Astrocyte of the spinal cord (primary cell): Measurements from ENCODE around the gene NDUFS7.

ENCODE experiments used
- DNase-seq: peaks from one replicate; pipeline ENCODE4 v3.0.0; 2011; ENCODE audit warnings: low read depth, low spot score
- H3K4me3 ChIP-seq: 2 replicates; pipeline ENCODE4 v1.5.1; 2011; ENCODE audit warnings: low read depth, mild to moderate bottlenecking, low read length, moderate library complexity
- in situ Hi-C: cut with HindIII; loops from 2 replicates; pipeline ENCODE4 v1.10.0; 2017; ENCODE audit warnings: low sequenced_read_pairs
- TF ChIP-seq, protein P1 (sequence below): IDR thresholded peaks from 2 replicates; pipeline ENCODE4 v1.5.1; 2012; ENCODE audit warnings: low read depth, mild to moderate bottlenecking, low read length, inconsistent platforms

NDUFS7 gene

DNA sequence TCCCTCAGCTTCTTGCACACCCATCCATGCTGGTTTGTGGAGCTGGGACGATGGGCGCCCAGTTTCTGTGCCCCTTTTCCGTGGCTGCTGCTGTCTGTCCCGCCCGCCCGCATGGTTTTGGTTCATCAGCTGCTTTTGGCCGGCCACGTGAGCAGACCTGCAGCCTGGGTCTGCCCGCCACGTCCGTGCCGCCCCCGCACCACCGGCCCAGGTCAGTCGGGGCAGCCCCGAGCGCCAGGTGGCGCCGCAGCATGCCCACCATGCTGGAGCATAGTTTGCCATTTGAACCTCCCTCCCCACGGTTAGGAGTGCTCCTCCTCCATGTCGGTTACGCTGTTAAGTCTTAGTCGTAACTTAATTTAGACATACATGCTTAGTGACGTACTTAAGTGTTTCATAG lies 39.2 kb downstream of the NDUFS7 start:
- in situ Hi-C loops, result no loop called here
- TF ChIP-seq, protein P1, sequence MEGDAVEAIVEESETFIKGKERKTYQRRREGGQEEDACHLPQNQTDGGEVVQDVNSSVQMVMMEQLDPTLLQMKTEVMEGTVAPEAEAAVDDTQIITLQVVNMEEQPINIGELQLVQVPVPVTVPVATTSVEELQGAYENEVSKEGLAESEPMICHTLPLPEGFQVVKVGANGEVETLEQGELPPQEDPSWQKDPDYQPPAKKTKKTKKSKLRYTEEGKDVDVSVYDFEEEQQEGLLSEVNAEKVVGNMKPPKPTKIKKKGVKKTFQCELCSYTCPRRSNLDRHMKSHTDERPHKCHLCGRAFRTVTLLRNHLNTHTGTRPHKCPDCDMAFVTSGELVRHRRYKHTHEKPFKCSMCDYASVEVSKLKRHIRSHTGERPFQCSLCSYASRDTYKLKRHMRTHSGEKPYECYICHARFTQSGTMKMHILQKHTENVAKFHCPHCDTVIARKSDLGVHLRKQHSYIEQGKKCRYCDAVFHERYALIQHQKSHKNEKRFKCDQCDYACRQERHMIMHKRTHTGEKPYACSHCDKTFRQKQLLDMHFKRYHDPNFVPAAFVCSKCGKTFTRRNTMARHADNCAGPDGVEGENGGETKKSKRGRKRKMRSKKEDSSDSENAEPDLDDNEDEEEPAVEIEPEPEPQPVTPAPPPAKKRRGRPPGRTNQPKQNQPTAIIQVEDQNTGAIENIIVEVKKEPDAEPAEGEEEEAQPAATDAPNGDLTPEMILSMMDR, result no peak
- DNase-seq, result no peak
- H3K4me3 ChIP-seq, result no peak overlapping the region

DNA sequence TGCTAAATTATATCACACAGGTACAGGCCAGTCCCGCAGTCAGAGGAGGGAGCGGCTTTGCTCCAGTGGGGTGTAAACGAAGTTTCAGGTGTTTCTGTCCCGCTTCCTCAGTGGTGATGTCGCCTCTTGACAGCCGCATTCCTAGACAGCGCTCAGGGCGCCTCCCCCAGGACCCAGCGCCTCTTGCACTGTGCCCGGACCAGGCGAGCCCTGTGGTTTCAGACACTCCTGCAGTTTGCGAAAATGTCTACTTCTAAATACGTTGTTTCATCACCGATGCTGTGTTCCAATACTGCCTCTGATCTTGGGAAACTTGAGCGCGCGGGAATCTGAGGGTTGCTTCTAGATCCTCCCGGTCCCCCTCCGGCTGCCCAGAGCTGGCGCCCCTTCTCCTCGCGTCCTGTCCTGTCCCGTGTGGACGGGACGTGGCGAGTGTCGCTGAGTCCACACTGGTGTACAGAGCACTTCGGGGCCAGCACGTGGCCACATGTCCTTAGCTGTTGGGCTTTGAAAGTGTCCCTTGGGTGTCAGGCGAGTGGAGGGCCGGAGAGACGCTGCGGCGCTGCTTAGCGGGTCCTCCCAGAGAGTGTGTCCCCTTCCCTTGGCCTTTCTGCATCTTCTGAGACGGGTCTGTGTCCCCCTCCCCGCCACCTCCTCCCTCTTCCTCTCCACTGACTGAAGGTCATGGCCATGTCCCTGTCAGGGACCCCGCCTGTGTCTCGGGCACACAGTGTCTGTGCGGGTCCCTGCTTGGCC lies 39.9 kb downstream of the NDUFS7 start:
- TF ChIP-seq, protein P1, result no peak
- no peak overlapping the region for H3K4me3 ChIP-seq
- DNase-seq, result no peak
- in situ Hi-C loops, result no loop called here

DNA sequence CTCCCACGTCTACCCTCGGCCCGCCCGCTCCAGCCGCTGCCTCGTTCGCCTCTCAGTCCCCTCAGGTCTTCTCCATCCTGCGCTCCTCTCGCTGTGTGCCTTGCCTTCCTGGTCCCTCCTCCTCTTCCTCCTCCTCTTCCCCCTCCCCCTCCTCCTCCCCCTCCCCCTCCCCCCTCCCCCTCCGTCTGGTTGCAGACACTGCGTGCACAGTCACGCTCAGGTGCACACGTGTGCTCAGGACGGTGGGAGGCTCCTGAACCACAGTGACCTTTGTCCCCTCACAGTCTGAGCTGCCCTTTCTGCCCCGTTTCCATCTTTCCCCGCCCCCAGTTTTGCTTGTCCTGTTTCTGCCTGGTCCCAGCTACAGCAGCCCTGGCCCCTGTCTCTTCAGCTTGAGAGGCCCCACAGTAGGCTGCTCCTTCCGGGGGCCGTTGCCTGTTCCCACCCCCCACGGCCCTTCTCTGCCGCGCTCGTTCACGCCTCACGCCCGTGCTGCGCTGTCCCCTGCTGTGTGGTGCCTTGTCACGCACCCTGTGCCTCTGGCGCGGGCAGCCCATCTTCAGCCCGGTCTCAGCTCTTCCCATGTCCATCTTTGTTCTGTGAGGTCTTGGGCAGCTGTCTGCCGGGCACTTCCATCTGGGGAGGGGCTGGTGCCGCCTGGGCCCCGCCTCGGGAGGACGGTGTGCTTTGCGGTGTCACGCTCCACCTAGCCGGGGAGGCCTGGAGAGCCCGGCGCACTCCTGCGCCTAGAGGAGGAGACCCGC lies 40.7 kb downstream of the NDUFS7 start:
- H3K4me3 ChIP-seq, result no peak overlapping the region
- in situ Hi-C loops, result no loop called here
- TF ChIP-seq, protein P1, result no peak
- DNase-seq, result no peak

DNA sequence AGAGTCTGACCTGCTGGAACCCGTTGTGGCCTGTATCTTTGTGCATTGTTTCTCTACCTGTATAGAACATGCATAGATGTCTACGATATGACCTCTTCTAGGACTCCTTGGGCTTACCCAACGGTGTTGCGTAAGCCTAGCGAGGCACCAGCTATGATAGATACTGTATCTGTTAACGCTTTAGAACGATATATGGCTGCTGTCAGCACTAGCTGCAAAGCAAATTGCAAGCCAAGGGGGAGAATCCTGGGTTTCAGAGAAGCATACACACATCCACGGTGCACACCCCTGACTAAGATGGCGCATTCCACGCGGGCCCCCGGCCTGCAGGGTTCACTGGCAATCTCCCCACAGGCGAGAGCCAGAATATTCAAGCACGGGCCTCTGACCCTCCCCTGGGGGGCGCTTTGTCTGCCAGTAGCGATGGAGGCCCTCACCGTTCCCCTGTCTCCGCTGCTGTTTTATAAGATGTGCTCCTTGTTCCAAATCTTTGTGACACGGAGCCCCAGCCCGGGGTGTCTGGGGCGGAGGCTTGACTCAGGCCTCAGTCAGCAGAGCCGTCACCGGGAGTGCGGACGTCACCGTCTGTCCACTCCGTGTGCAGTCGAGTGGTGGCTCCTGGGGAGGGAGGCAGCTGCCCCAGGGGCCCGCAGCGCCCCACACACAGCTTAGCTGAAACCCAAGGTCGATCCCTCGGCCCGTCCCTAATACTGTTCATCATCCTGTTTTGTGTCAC lies 41.6 kb downstream of the NDUFS7 start:
- in situ Hi-C loops, result no loop called here
- TF ChIP-seq, protein P1, result no peak
- peak; percentile 33 for DNase-seq
- no peak overlapping the region for H3K4me3 ChIP-seq

DNA sequence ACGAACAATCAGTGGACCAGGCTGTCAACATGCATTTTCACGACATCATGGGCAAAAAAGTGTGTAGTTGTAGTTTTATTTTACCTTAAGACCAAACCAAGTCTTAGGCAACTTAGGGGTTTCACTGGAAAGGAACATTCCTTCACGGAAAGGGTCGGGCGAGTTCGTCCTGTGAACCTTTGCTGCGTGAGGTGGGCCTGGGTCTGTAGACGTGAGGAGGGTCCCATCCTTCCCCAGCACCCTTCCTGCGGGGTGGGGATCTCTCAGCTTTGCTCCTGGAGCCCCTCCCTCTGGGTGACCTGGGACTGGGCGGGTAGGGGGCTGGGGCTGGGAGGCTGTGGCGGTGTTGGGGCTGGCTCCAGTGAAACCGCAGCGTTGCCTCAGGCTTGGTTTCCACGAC lies 42.2 kb downstream of the NDUFS7 start:
- no peak overlapping the region for H3K4me3 ChIP-seq
- no peak for DNase-seq
- TF ChIP-seq, protein P1, result no peak
- in situ Hi-C loops, result no loop called here

DNA sequence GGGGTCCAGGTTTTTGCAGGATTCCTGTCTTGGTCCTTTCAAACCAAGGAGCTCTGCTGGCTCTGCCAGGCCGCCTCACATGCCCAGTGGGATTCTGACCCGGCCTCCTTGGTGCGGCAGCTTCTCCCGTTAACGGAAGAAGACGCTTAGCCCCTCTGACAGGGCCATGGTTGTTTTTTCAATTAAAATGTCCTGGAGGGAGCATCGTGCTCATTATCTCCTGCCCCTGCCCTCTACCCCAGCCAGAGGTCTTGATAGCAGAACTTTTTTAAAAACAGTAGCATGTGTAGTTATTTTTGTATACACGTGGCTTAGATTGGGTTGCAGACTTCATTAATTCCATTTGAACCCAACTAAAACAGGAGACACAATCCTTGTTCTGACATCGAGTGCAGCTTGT lies 43.0 kb downstream of the NDUFS7 start:
- no peak overlapping the region for H3K4me3 ChIP-seq
- DNase-seq, result no peak
- TF ChIP-seq, protein P1, result no peak
- in situ Hi-C loops, result no loop called here
